Measurements from ENCODE around the gene EXTL2.

GRCh38 chr1:100928128-100928527 is 33.5 kb upstream of the EXTL2 start:
- TF ChIP-seq TAF1 (IDR thresholded peaks at IDR 0.05; ENCODE audit: borderline replicate concordance, insufficient read depth, low read length) (no peak), POLR2AphosphoS5 (IDR thresholded peaks at IDR 0.05; ENCODE audit: low read depth, low read length) (no peak), SIN3A (IDR thresholded peaks at IDR 0.05; ENCODE audit: borderline replicate concordance, insufficient read depth, low read length) (no peak), REST (IDR thresholded peaks at IDR 0.05; ENCODE audit: insufficient read depth in 1 of 2, low read depth in 2 of 2, low read length in 2 of 2) (no peak), FOXP2 (optimal IDR thresholded peaks at IDR 0.05; ENCODE audit: borderline replicate concordance, extremely low read depth, extremely low read length, insufficient read depth) (no peak)
